ENCODE measurements around the gene ADAP2. TPM values are rescaled to one million over a fixed set of nuclear protein-coding genes. Genes with fewer than 3 reads are reported as not detected.
"Not testable (repeated sequence)": the region's sequence is repeated elsewhere in the genome, so short reads cannot be mapped to it uniquely, and the experiment has no call there.

Gene ADAP2
- total and polyA plus RNA-seq, 2 donors, result 8.1 to 13.8 TPM

- not testable (repeated sequence) for H3K4me3 ChIP-seq (ENCODE audit: low read length in 2 of 2); H3K9me3 ChIP-seq (ENCODE audit: control insufficient read depth in 2 of 2, insufficient read depth in 1 of 2, low read length in 1 of 2); H3K36me3 ChIP-seq (ENCODE audit: control insufficient read depth in 2 of 2, insufficient read depth in 2 of 2, low read length in 1 of 2); DNase-seq (ENCODE audit: low read depth in 6 of 9, low spot score in 9 of 9); H3K27ac ChIP-seq (ENCODE audit: low read depth in 1 of 2, low read length in 1 of 2); H3K4me1 ChIP-seq (ENCODE audit: control insufficient read depth in 2 of 2, insufficient read depth in 2 of 2, low read length in 2 of 2); H3K27me3 ChIP-seq (ENCODE audit: control insufficient read depth in 2 of 2, insufficient read depth in 1 of 2, low read length in 1 of 2)
- WGBS, result 97% methylated on average over 17 of the region's 33 CpGs
Measured at GRCh38 chr17:30979919-30980318, 58.2 kb downstream of the ADAP2 start.

- H3K36me3 ChIP-seq (ENCODE audit: control insufficient read depth in 2 of 2, insufficient read depth in 2 of 2, low read length in 1 of 2), result no peaks in the 10 kb centered on the region
- no peaks in the 10 kb centered on the region for H3K9me3 ChIP-seq (ENCODE audit: control insufficient read depth in 2 of 2, insufficient read depth in 1 of 2, low read length in 1 of 2)
- 88% methylated on average over 8 of the region's 8 CpGs for WGBS
- no peaks in the 10 kb centered on the region for H3K27me3 ChIP-seq (ENCODE audit: control insufficient read depth in 2 of 2, insufficient read depth in 1 of 2, low read length in 1 of 2)
- no peak overlapping the region for H3K27ac ChIP-seq (ENCODE audit: low read depth in 1 of 2, low read length in 1 of 2)
- no peak overlapping the region for H3K4me3 ChIP-seq (ENCODE audit: low read length in 2 of 2)
- H3K4me1 ChIP-seq (ENCODE audit: control insufficient read depth in 2 of 2, insufficient read depth in 2 of 2, low read length in 2 of 2), result no peaks in the 10 kb centered on the region
- no peak for DNase-seq (ENCODE audit: low read depth in 6 of 9, low spot score in 9 of 9)
Measured at GRCh38 chr17:30981531-30982519, 60.1 kb downstream of the ADAP2 start.

- H3K36me3 ChIP-seq (ENCODE audit: control insufficient read depth in 2 of 2, insufficient read depth in 2 of 2, low read length in 1 of 2), result no peaks in the 10 kb centered on the region
- H3K4me1 ChIP-seq (ENCODE audit: control insufficient read depth in 2 of 2, insufficient read depth in 2 of 2, low read length in 2 of 2), result no peaks in the 10 kb centered on the region
- no peak overlapping the region for H3K4me3 ChIP-seq (ENCODE audit: low read length in 2 of 2)
Measured at GRCh38 chr17:30982855-30983254, 61.1 kb downstream of the ADAP2 start.

DNA sequence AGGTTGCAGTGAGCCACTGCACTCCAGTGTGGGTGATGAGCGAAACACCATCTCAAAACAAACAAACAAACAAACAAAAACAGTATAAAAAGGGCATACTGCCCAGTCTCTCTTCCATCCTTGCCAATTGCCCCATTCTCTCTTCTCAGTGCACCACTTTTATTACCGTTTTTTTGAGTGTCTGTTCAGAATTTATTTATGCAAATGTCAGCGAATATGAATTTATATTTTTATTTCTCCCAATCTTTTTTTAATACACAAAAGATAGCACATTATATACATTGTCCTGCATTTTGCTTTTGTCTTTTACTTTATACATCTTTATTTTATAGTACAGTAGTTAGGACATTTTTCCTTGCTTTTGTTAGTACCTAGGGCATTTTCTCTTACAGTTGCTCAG is 68.7 kb downstream of the ADAP2 start:
- H3K4me3 ChIP-seq (ENCODE audit: low read length in 2 of 2), result no peak overlapping the region
- no peak for DNase-seq (ENCODE audit: low read depth in 6 of 9, low spot score in 9 of 9)
- no peak overlapping the region for H3K27ac ChIP-seq (ENCODE audit: low read depth in 1 of 2, low read length in 1 of 2)
- no peaks in the 10 kb centered on the region for H3K36me3 ChIP-seq (ENCODE audit: control insufficient read depth in 2 of 2, insufficient read depth in 2 of 2, low read length in 1 of 2)
- H3K27me3 ChIP-seq (ENCODE audit: control insufficient read depth in 2 of 2, insufficient read depth in 1 of 2, low read length in 1 of 2), result no peaks in the 10 kb centered on the region
- WGBS, result 97% methylated on average over 3 of the region's 3 CpGs
- no peaks in the 10 kb centered on the region for H3K9me3 ChIP-seq (ENCODE audit: control insufficient read depth in 2 of 2, insufficient read depth in 1 of 2, low read length in 1 of 2)
- no peaks in the 10 kb centered on the region for H3K4me1 ChIP-seq (ENCODE audit: control insufficient read depth in 2 of 2, insufficient read depth in 2 of 2, low read length in 2 of 2)

More at GRCh38 chr17:30982855-30983254, 61.1 kb downstream of the ADAP2 start:
- Histone ChIP-seq H3K9me3 (ENCODE audit: control insufficient read depth in 2 of 2, insufficient read depth in 1 of 2, low read length in 1 of 2) (no peaks in the 10 kb centered on the region), H3K27ac (ENCODE audit: low read depth in 1 of 2, low read length in 1 of 2) (no peak overlapping the region), H3K27me3 (ENCODE audit: control insufficient read depth in 2 of 2, insufficient read depth in 1 of 2, low read length in 1 of 2) (no peaks in the 10 kb centered on the region)
- 96% methylated on average over 1 of the region's 1 CpG for whole genome bisulfite sequencing
- DNase-seq (ENCODE audit: low read depth in 6 of 9, low spot score in 9 of 9), result no peak

DNA sequence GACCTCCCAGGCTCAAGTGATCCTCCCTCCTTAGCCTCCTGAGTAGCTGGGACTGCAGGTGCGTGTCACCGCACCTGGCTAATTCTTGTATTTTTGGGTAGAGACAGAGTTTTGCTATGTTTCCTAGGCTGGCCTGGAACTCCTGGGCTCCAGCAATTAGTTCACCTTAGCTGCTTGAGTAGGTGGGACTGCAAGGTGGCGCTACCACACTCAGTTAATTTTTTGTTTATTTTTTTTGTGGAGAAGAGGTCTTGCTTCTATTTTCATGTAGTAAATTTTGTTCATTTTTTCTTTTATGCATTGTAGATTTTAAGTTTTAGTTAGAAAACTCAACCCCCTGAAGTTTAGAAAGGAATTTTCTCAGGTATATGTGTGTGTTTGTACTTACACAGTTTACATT is 70.8 kb downstream of the ADAP2 start:
- Histone ChIP-seq H3K4me1 (ENCODE audit: control insufficient read depth in 2 of 2, insufficient read depth in 2 of 2, low read length in 2 of 2) (no peaks in the 10 kb centered on the region), H3K36me3 (ENCODE audit: control insufficient read depth in 2 of 2, insufficient read depth in 2 of 2, low read length in 1 of 2) (peaks cover 0 to 3% of the 10 kb centered on the region in 2 donors)
- WGBS, result 98% methylated on average over 3 of the region's 3 CpGs

DNA sequence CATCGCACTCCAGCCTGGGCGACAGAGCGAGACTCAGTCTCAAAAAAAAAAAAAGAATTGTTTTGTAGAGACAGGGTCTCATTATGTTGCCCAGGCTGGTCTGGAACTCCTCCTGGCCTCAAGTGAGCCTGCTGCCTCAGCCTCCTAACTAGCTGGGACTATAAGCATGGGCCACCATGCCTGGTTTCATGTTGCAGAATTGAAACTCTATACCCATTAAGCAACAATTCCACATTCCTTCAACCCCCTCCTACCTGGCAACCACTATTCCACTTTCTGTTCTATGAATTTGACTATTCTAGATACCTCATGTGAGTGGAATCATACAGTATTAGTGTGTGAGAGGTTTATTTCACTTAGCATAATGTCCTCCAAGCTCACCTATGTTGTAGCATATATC is 73.6 kb downstream of the ADAP2 start:
- Histone ChIP-seq H3K4me3 (ENCODE audit: low read length in 2 of 2) (no peak overlapping the region), H3K9me3 (ENCODE audit: control insufficient read depth in 2 of 2, insufficient read depth in 1 of 2, low read length in 1 of 2) (no peaks in the 10 kb centered on the region), H3K4me1 (ENCODE audit: control insufficient read depth in 2 of 2, insufficient read depth in 2 of 2, low read length in 2 of 2) (no peaks in the 10 kb centered on the region), H3K27ac (ENCODE audit: low read depth in 1 of 2, low read length in 1 of 2) (no peak overlapping the region), H3K36me3 (ENCODE audit: control insufficient read depth in 2 of 2, insufficient read depth in 2 of 2, low read length in 1 of 2) (peaks cover 0 to 4% of the 10 kb centered on the region in 2 donors), H3K27me3 (ENCODE audit: control insufficient read depth in 2 of 2, insufficient read depth in 1 of 2, low read length in 1 of 2) (no peaks in the 10 kb centered on the region)
- no peak for DNase-seq (ENCODE audit: low read depth in 6 of 9, low spot score in 9 of 9)
- 96% methylated on average over 3 of the region's 3 CpGs for WGBS

More for the DNA sequence above, 70.8 kb downstream of the ADAP2 start:
- no peaks in the 10 kb centered on the region for H3K9me3 ChIP-seq (ENCODE audit: control insufficient read depth in 2 of 2, insufficient read depth in 1 of 2, low read length in 1 of 2)
- no peak overlapping the region for H3K27ac ChIP-seq (ENCODE audit: low read depth in 1 of 2, low read length in 1 of 2)
- H3K27me3 ChIP-seq (ENCODE audit: control insufficient read depth in 2 of 2, insufficient read depth in 1 of 2, low read length in 1 of 2), result no peaks in the 10 kb centered on the region
- no peak for DNase-seq (ENCODE audit: low read depth in 6 of 9, low spot score in 9 of 9)
- no peak overlapping the region for H3K4me3 ChIP-seq (ENCODE audit: low read length in 2 of 2)

- no peaks in the 10 kb centered on the region for H3K27me3 ChIP-seq (ENCODE audit: control insufficient read depth in 2 of 2, insufficient read depth in 1 of 2, low read length in 1 of 2)
- H3K4me3 ChIP-seq (ENCODE audit: low read length in 2 of 2), result no peak overlapping the region
- 94% methylated on average over 3 of the region's 3 CpGs for whole genome bisulfite sequencing
- H3K4me1 ChIP-seq (ENCODE audit: control insufficient read depth in 2 of 2, insufficient read depth in 2 of 2, low read length in 2 of 2), result no peaks in the 10 kb centered on the region
- H3K9me3 ChIP-seq (ENCODE audit: control insufficient read depth in 2 of 2, insufficient read depth in 1 of 2, low read length in 1 of 2), result no peaks in the 10 kb centered on the region
- DNase-seq (ENCODE audit: low read depth in 6 of 9, low spot score in 9 of 9), result peak in 1 of 9 donors; percentile 9
- H3K27ac ChIP-seq (ENCODE audit: low read depth in 1 of 2, low read length in 1 of 2), result no peak overlapping the region
- peaks cover 0 to 4% of the 10 kb centered on the region in 2 donors for H3K36me3 ChIP-seq (ENCODE audit: control insufficient read depth in 2 of 2, insufficient read depth in 2 of 2, low read length in 1 of 2)
Measured at GRCh38 chr17:30996486-30996885, 74.7 kb downstream of the ADAP2 start.

GRCh38 chr17:30997270-30997669 is 75.5 kb downstream of the ADAP2 start:
- Histone ChIP-seq H3K9me3 (ENCODE audit: control insufficient read depth in 2 of 2, insufficient read depth in 1 of 2, low read length in 1 of 2) (no peaks in the 10 kb centered on the region), H3K27ac (ENCODE audit: low read depth in 1 of 2, low read length in 1 of 2) (no peak overlapping the region), H3K4me3 (ENCODE audit: low read length in 2 of 2) (no peak overlapping the region), H3K36me3 (ENCODE audit: control insufficient read depth in 2 of 2, insufficient read depth in 2 of 2, low read length in 1 of 2) (peaks cover 0 to 4% of the 10 kb centered on the region in 2 donors), H3K4me1 (ENCODE audit: control insufficient read depth in 2 of 2, insufficient read depth in 2 of 2, low read length in 2 of 2) (no peaks in the 10 kb centered on the region), H3K27me3 (ENCODE audit: control insufficient read depth in 2 of 2, insufficient read depth in 1 of 2, low read length in 1 of 2) (no peaks in the 10 kb centered on the region)
- DNase-seq (ENCODE audit: low read depth in 6 of 9, low spot score in 9 of 9), result no peak
- over 99% methylated on average over 6 of the region's 6 CpGs for WGBS

GRCh38 chr17:30997842-30998241 is 76.1 kb downstream of the ADAP2 start:
- DNase-seq (ENCODE audit: low read depth in 6 of 9, low spot score in 9 of 9), result no peak
- WGBS, result 98% methylated on average over 5 of the region's 5 CpGs
- Histone ChIP-seq H3K27ac (ENCODE audit: low read depth in 1 of 2, low read length in 1 of 2) (no peak overlapping the region), H3K9me3 (ENCODE audit: control insufficient read depth in 2 of 2, insufficient read depth in 1 of 2, low read length in 1 of 2) (no peaks in the 10 kb centered on the region), H3K4me3 (ENCODE audit: low read length in 2 of 2) (no peak overlapping the region), H3K36me3 (ENCODE audit: control insufficient read depth in 2 of 2, insufficient read depth in 2 of 2, low read length in 1 of 2) (peaks cover 0 to 4% of the 10 kb centered on the region in 2 donors), H3K27me3 (ENCODE audit: control insufficient read depth in 2 of 2, insufficient read depth in 1 of 2, low read length in 1 of 2) (no peaks in the 10 kb centered on the region), H3K4me1 (ENCODE audit: control insufficient read depth in 2 of 2, insufficient read depth in 2 of 2, low read length in 2 of 2) (no peaks in the 10 kb centered on the region)
